Hepatocyte (in vitro differentiated cells): Measurements from ENCODE around the gene FERMT3. TPM values are rescaled to one million over a fixed set of nuclear protein-coding genes. Genes with fewer than 3 reads are reported as not detected.

Experiments used
- DNase-seq: peaks from one replicate; pipeline ENCODE4 v3.0.0-alpha.2; 2016; ENCODE audit warnings: low spot score
- H2AFZ ChIP-seq: fragments of 200-600 bp; sonication (generic); 2 replicates; pipeline ENCODE4 v1.6.0; 2016; ENCODE audit warnings: antibody characterized with exemption, mild to moderate bottlenecking
- H3K27ac ChIP-seq: fragments of 200-600 bp; sonication (generic); 2 replicates; pipeline ENCODE4 v1.5.1; 2016; ENCODE audit warnings: mild to moderate bottlenecking
- H3K27me3 ChIP-seq: fragments of 200-600 bp; sonication (generic); 2 replicates; pipeline ENCODE4 v1.6.1; 2016
- H3K36me3 ChIP-seq: fragments of 200-600 bp; sonication (generic); replicated peaks from 2 replicates; pipeline ENCODE4 v1.5.1; 2016; ENCODE audit warnings: low read depth; ENCODE audit not compliant: insufficient read depth
- H3K4me1 ChIP-seq: fragments of 200-600 bp; sonication (generic); 2 replicates; pipeline ENCODE4 v1.5.1; 2016; ENCODE audit warnings: mild to moderate bottlenecking, moderate library complexity; ENCODE audit not compliant: insufficient read depth
- H3K4me2 ChIP-seq: fragments of 200-600 bp; sonication (generic); 2 replicates; pipeline ENCODE4 v1.6.0; 2016
- H3K4me3 ChIP-seq: fragments of 200-600 bp; sonication (generic); 2 replicates; pipeline ENCODE4 v1.5.1; 2016; ENCODE audit warnings: mild to moderate bottlenecking
- H3K79me2 ChIP-seq: fragments of 200-600 bp; sonication (generic); 2 replicates; pipeline ENCODE4 v1.6.0; 2017; ENCODE audit warnings: mild to moderate bottlenecking
- H3K9me2 ChIP-seq: fragments of 200-600 bp; sonication (generic); replicated peaks from 2 replicates; pipeline ENCODE4 v1.6.0; 2017; ENCODE audit warnings: mild to moderate bottlenecking; ENCODE audit not compliant: insufficient read depth
- H3K9me3 ChIP-seq: fragments of 200-600 bp; sonication (generic); 2 replicates; pipeline ENCODE4 v1.5.1; 2016; ENCODE audit warnings: low read depth, mild to moderate bottlenecking
- H4K20me1 ChIP-seq: fragments of 200-600 bp; sonication (generic); 2 replicates; pipeline ENCODE4 v1.6.0; 2016; ENCODE audit warnings: mild to moderate bottlenecking; ENCODE audit not compliant: insufficient read depth, poor library complexity, severe bottlenecking
- CTCF ChIP-seq: fragments of 200-600 bp; sonication (generic); IDR thresholded peaks from 2 replicates; pipeline ENCODE4 v1.5.1; 2016; ENCODE audit warnings: antibody characterized with exemption, mild to moderate bottlenecking; ENCODE audit not compliant: poor library complexity
- EZH2 ChIP-seq: fragments of 200-600 bp; sonication (generic); IDR thresholded peaks from 2 replicates; pipeline ENCODE4 v1.6.1; 2016; ENCODE audit warnings: antibody characterized with exemption, mild to moderate bottlenecking, borderline replicate concordance
- EZH2phosphoT487 ChIP-seq: fragments of 200-600 bp; sonication (generic); IDR thresholded peaks from one replicate; pipeline ENCODE4 v1.6.1; 2018; ENCODE audit warnings: antibody characterized with exemption, mild to moderate bottlenecking, low read depth, moderate library complexity; ENCODE audit not compliant: unreplicated experiment, severe bottlenecking
- WGBS: methylation state at CpG from one replicate; pipeline ENCODE4 v1.1.6; 2016; ENCODE audit warnings: low lambda C conversion rate; ENCODE audit errors: missing lambda C conversion rate; 5-methylcytosine and 5-hydroxymethylcytosine counted together
- polyA plus RNA-seq: library from polyadenylated mRNA; unstranded; fragments of >200 nt; fragmentation: Nextera tagmentation; extraction: Ambion mirVana; gene quantifications from 2 replicates; pipeline ENCODE4 v1.2.1, GENCODE V29; 2016
- total RNA-seq: library from RNA; depleted of rRNA; stranded (reverse); fragments of >200 nt; gene quantifications from 2 replicates; pipeline ENCODE4 v1.2.3, GENCODE V29; 2014

FERMT3 gene
- total and polyA plus RNA-seq, 2 experiments from 2014 or later = 1.6 TPM; not detected in 1

- 92% methylated on average over 17 of the region's 17 CpGs for WGBS
- Histone ChIP-seq H3K27me3 (no peaks in the 10 kb centered on the region), H2AFZ (no peak overlapping the region), H4K20me1 (no peaks in the 10 kb centered on the region), H3K27ac (no peak overlapping the region), H3K9me2 (no peaks in the 10 kb centered on the region), H3K4me3 (no peak overlapping the region), H3K4me2 (peak overlapping the region; percentile 94), H3K4me1 (peaks cover 18% of the 10 kb centered on the region), H3K36me3 (no peaks in the 10 kb centered on the region), H3K79me2 (peaks cover 25% of the 10 kb centered on the region), H3K9me3 (no peaks in the 10 kb centered on the region)
- TF ChIP-seq EZH2phosphoT487 (no peak), CTCF (no peak), EZH2 (no peak)
- no peak for DNase-seq
Observed at GRCh38 chr11:64224151-64224890, 17.8 kb downstream of the FERMT3 start.

DNA sequence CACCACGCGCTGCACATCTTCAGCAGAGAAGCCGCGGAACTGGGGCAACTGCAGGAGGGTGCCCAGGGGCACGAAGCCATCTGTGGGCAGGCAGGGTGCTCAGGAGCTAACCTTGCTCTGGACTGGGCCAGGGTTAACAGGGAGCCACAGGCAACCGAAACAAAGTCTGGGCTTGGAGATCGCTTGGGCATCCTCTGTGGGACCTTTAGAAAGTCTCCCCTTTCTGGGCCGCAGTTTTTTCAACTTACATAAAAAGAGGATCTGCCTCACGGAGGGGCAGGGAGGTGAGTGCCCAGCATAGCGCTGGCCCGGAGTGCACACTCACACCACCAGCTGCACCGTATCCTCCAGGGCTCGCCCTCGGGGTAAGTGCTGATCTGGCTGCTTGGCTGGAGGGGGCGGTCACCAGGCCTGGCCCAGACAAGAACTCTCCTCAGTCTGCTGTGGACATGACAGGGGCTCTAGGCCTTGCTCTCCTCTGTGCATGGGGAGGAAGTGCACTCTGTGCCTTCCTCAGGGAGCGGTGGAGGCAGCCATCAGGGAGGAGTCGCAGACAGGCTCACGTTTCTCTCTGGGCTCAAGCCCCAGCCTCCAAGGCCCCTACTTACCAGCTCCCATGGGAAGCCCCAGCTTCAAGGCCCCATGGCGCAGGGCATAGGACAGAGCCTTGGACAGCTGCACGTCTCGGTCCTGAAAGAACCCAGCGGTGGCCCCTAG lies 18.5 kb downstream of the FERMT3 start:
- no peaks in the 10 kb centered on the region for H4K20me1 ChIP-seq
- no peaks in the 10 kb centered on the region for H3K27me3 ChIP-seq
- peak overlapping the region; percentile 94 for H3K4me2 ChIP-seq
- DNase-seq = no peak
- no peaks in the 10 kb centered on the region for H3K9me2 ChIP-seq
- H3K4me3 ChIP-seq = peak overlapping the region; percentile 66
- H2AFZ ChIP-seq = no peak overlapping the region
- H3K36me3 ChIP-seq = no peaks in the 10 kb centered on the region
- H3K27ac ChIP-seq = peak overlapping the region; percentile 76
- WGBS = 70% methylated on average over 22 of the region's 22 CpGs
- H3K79me2 ChIP-seq = peaks cover 25% of the 10 kb centered on the region
- TF ChIP-seq EZH2phosphoT487 = no peak
- TF ChIP-seq EZH2 = no peak
- no peak for TF ChIP-seq CTCF
- no peaks in the 10 kb centered on the region for H3K9me3 ChIP-seq
- H3K4me1 ChIP-seq = peaks cover 22% of the 10 kb centered on the region

- DNase-seq = peak; percentile 95
Observed at GRCh38 chr11:64225608-64226506, 19.3 kb downstream of the FERMT3 start, which contains the start of the genes NUDT22 and TRPT1. NUDT22 (plus strand) TSS chr11:64226274; CDS start chr11:64226653, 379 bp downstream. TRPT1 (minus strand) TSS chr11:64226186; CDS start chr11:64225860, 326 bp downstream.

More at GRCh38 chr11:64225608-64226506, 19.3 kb downstream of the FERMT3 start, which contains the start of the genes NUDT22 and TRPT1:
- H3K36me3 ChIP-seq = no peaks in the 10 kb centered on the region
- TF ChIP-seq EZH2 = no peak
- no peak for TF ChIP-seq EZH2phosphoT487
- peak; percentile 32 for TF ChIP-seq CTCF
- H3K9me2 ChIP-seq = no peaks in the 10 kb centered on the region
- H3K4me1 ChIP-seq = peaks cover 22% of the 10 kb centered on the region
- H2AFZ ChIP-seq = peak within 1 kb of the TSS; percentile 88
- peak within 1 kb of the TSS; percentile 94 for H3K4me2 ChIP-seq
- H3K9me3 ChIP-seq = no peaks in the 10 kb centered on the region
- peaks cover 25% of the 10 kb centered on the region for H3K79me2 ChIP-seq
- no peaks in the 10 kb centered on the region for H4K20me1 ChIP-seq
- under 1% methylated on average over 35 of the region's 54 CpGs for WGBS
- H3K4me3 ChIP-seq = peak within 1 kb of the TSS; percentile 66
- H3K27me3 ChIP-seq = no peaks in the 10 kb centered on the region
- H3K27ac ChIP-seq = peak within 1 kb of the TSS; percentile 76
